ENCODE measurements around the gene CISD3.

Gene CISD3, protein sequence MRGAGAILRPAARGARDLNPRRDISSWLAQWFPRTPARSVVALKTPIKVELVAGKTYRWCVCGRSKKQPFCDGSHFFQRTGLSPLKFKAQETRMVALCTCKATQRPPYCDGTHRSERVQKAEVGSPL

DNA sequence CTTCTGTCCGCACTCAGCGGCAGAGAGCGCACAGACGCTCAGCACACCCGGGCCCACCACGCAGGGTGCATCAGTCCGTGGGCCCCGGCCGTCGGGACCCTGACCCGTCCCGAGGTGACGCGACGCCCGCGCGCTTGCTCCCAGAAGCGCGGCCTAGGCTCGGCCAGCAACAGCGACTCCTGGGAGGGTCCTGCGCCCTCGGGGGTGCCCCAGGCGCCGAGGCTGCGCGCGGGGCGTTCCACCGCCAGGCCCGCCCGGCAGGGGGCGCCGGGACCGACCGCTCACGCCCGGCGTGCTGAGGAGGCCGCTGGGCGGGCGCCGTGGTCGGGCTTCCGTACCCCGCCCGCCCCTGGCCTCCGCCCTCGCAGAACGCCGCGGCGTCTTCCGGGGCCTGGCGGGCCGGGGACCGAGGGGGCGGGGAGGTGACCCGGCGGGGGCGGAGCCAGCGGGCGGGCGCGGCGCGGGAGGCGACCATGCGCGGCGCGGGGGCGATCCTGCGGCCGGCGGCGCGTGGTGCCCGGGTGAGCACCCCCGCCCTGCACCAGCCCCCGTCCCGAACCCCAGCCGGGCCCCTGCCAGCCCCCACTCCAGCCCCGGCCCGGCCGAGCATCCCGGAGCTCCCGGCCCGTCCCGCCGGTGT is at the start of gene CISD3:
CISD3 (plus strand) TSS at position 456 of the 640 bp plus-strand sequence; CDS start at position 474, 18 bp downstream.
- peak; percentile 96 for DNase-seq

GRCh38 chr17:38681096-38681495 is 49.0 kb upstream of the CISD3 start:
- DNase-seq, result no peak

- no peak for DNase-seq
Measured at GRCh38 chr17:38685491-38685890, 44.6 kb upstream of the CISD3 start.

DNA sequence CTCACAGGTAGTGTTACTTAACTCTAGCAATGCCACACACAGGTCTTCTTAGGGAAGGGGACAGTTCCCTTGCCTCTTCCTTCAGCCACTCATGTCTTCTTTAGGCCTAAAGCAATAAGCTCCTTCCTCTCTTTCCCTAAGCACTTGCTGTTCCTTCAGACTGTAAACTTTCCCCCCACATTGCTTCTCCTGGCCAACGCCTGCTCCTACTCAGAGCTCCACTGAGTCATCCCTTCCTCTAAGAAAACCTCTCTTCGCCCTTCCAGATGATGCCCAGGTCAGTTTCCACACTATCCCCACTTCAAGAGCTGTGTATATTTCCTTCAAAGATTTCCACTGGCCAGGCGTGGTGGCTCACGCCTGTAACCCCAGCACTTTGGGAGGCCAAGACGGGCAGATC is 42.9 kb upstream of the CISD3 start:
- no peak for DNase-seq

- no peak for DNase-seq
Measured at GRCh38 chr17:38690386-38690785, 39.8 kb upstream of the CISD3 start.

DNA sequence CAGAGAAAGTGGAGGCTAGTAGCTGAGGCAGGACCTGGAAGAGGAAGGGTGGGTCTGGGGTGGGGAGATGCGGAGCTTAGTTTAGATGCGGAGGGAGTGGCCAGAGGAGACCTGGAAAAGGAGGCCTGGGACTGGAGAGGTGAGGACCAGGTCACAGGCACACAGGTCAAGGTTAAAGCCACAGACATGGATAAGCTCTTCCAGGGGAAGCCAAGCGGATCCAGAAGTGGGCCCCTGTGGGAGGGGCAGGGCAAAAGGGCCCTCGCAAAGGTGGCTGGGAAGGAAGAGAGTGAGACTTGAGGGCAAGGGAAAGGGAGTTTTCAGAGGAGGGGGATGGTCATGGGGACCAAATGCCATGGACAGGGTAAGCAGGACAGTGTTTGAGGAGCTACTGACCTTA is 39.0 kb upstream of the CISD3 start:
- no peak for DNase-seq

- DNase-seq, result no peak
Measured at GRCh38 chr17:38693700-38694329, 36.3 kb upstream of the CISD3 start.

GRCh38 chr17:38697061-38697820 is 32.9 kb upstream of the CISD3 start:
- no peak for DNase-seq

DNA sequence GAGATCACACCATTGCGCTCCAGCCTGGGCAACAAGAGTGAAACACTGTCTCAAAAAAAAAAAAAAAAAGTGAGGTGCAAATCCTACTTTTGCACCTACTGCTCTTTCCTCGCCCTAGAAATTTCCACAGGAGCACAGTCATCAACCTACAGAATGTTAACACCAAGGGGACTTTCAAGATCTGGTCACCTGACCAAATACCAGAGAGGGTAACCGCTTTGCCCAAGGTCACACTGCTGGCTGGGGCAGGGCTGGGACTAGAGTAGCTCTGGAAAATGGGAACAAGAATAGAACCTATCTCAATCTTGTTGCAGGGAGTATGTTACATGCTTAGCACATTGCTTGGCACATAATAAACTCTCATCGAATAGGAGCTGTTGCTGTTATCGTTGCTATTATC is 31.4 kb upstream of the CISD3 start:
- no peak for DNase-seq

DNA sequence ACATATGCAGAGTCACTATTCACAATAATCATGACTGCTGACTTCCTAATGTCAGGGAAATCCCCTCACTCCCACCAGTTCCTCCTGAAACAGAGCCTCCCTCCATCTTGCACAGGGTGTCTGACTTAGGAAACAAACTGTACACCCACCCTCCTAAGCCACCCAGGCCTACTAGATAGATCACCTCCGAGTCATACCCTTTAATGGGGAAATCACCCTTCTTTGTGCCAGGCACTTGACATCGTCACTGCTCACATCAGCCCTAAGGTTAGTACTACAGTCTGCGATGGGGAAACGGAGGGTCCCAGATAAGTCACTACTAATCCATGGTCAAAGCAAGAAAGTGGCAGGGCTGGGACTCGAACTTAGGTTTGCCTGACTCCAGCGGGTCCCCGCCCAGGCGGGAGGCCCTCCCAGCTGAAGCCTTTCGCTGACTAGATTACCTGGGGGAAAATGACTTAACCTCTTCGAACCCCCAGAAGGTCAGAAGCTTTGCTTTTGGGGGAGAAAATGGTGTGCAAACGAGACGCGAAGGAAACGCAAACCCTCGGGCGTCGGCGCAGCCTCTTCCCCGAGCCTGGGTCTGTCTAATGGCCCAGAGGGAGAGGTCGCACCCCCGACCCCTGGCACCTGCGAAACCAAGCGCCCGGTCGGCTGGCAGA is 28.5 kb upstream of the CISD3 start:
- peak; percentile 73 for DNase-seq

DNA sequence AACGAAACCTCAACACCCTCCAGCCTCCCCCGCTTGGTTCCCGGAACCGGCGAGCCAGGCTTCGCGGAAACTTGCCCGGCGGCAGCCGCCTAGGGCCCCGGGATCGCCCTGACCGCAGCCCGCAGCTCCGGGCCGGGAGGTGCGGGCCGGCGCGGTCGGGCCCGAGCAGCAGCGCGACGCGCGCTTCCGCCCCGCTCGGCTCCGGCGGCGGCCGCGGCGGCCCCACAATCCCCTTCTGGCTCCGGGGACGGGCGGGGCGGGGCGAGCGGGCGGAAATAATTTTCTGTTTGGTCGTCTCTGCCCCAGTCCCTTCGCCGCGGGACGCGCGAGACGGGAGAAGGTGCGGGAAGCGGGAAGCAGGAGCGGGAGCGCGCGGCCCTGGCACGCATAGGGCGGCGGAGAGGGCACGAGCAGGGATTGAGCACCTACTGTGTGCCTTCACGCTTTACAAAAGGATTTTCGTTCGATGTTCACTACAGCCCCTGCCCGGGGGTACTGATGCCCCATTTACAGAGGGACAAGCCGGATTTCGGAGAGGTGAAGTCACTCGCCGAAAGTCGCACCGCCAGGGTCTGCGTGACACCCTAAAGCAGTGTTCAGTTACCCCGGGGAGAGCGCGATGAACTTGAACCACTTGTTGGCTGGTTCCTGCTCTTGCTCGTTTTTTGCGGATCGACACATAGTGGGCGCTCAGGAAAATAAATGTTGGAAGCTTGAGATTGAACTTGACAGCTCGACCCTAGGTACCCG is 27.8 kb upstream of the CISD3 start:
- DNase-seq, result peak; percentile 96

DNA sequence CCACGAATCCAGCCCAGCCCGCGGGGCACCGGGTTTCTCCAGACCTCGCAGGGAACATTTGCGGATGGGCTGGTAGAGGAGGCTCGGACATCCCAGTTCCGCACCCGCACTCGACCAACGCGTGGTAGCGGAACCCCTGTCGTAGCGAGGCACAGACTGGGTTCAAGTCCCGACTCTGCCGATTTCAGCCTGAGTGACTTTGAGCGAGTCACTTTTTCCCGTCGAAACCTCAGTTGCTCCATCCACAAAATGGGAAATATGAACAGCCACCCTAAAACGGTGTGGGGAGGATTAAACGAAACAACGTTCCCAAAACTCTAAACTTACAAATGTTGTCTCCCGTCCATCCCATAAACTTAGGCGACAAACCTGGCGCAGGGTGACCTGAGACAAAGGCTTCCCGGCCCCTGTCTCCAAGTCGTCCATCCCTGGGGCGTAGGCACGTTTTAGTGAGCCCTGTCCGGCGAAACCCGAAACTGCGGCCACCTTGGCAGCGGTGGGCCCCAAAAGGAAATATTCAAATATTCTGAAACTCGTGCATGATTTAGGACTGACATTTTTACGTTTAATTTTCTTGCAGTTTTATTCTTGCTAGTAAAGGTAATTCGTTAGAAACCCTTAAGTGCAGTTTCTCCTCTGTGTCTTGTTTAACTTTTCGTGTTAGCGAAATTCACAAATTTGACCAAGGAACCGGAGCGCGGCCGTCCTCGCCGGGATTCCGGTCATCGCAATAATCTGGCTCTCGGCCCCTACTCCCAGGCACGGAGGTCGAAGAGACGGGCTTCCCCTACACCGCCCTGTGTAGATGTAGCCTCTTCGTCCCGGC is 27.0 kb upstream of the CISD3 start:
- peak; percentile 60 for DNase-seq

- peak; percentile 94 for DNase-seq
Measured at GRCh38 chr17:38703742-38704605, 26.2 kb upstream of the CISD3 start.

DNA sequence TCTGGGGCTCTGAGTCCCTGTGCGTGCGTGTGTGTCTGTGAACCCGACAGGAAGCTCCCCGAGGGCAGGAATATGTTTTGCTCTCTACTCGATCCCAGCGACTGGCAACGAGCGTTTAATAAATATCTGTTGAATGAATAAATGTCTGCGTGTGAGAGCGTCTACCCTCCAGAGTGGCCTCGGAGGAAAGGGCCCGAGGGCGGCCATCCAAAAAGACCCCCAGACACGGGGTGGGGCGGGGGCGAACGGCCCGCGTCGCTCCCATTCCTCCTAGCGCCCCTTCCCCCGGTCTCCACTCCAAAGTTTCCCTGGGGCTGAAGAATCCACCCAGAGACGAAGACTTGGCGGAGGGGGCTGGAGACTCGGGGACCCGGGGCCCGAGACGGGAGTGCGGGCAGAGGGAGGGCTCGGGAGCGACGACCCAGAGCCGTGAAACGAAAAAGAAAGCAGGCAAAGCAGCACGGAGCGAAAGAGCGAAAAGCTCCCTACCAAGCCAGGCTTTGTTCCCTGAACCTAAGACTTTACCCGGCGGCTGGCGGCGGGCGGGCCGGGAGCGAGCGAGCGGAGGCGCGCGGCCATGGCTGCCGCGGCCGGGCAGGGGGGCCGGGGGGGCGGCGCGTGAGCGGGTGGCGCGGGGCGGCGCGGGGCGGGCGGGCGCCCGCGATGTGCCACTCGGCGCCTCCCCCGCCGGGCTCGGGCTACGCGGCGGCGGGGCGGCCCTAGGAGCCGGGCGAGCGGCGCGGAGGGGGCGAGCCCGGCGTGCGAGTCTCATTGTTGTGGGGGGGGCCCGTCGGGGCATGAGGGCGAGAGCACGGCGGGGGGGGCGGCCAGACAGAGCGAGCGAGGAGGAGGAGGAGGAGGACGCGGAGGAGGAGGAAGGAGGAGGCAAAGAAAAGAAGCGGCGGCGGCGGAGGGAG is 25.3 kb upstream of the CISD3 start, which contains the start of gene MLLT6:
MLLT6 (plus strand) TSS at position 668 of the 917 bp plus-strand sequence. CDS start 360 bp downstream, outside the sequence.
- peak; percentile 92 for DNase-seq

GRCh38 chr17:38705523-38705802 is 24.7 kb upstream of the CISD3 start:
- DNase-seq, result no peak

DNA sequence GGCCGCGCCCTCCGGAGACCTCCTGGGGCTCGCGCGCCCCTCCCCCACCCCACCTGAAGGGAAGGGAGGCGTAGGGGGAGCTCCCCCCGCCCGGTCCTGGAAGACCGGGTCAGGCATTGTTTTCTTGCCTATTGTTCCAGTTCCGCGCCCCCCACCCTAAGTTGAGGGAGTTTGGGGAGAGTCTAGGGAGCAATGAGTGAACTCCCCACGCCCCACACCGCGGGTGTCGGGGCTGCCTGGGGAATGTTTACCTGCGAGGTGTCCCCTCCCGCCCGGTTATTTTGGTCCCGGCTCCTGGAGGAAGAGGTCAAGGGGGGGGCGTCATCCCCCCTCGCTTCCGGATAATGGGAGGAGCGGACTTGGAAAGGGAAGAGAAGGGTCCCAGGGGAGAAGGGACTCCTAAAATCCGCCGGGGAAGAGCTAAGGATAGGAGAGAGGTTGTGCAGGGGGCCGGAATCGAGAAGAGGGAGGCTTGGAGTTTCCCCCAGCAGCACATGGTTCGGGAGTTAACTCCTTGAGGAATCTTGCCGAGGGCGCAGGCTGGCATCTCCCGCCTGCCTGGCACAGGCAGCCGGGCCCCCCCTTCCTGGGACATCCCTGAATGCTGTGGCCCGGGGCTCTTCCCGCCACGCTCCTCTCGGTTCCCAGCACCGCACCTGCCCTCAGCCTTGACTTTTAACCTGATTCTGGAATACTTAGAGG is 24.2 kb upstream of the CISD3 start:
- DNase-seq, result no peak

DNA sequence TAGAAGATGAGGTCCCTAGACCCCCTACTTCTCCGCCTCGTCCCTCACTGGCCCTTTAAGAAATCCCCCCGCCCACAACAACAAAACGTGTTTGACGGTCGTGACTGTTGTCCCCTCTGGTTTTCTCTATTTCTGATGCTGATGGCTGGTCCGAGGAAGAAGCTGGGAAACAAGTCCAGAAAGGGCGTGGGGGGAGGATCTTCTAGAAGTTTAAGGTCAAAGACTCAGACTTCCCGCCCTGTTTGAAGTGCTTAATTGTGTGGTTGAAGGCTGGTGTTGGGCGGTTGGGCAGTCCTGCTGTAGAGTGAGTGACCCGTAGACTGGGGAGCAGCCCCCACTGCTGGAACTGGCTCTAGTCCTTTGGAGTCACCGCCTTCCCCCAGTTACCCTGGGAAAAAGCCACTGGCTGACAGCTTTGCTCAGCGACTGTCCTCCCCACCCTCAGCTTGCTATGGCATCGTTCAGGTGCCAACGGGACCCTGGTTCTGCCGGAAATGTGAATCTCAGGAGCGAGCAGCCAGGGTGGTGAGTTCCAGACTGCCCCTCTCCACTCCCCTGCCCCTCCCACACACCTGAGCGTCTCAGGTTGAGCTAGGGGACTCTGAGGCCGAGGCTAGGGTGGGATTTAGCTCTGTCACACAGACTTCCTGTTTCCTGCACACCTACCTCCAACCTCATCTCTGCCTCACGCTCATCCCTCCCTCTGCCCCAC is 23.5 kb upstream of the CISD3 start:
- DNase-seq, result peak; percentile 47

DNA sequence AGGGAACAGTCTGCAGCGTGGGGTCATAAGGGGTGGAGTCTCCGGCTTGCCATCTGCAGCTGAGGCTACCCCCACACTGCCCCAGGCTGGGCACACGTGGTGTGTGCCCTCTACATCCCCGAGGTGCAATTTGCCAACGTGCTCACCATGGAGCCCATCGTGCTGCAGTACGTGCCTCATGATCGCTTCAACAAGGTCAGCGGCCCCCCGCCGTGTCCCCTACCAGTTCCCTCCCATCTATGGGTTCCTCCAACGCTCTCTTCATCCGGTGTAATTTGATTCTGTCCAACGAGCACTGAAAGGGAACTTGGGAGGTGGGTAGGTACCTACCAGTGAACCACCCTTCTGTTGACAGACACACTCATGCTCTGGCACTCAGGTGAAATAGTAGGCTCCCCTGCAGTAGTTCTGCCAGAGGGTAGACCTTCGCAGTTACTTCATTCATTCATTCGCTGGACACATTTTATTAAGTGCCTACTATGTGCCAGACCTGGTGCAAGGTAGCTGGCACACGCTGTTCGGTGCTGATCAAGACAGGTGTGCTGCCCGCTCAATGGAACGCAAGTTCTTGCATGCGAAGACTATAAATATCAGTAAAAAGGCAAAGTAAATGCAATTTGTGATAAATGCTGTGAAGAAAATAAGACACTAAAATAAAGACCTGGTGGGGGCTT is 22.3 kb upstream of the CISD3 start:
- no peak for DNase-seq
